ENCODE data around the gene SEPTIN2. TPM values are rescaled to one million over a fixed set of nuclear protein-coding genes. Genes with fewer than 3 reads are reported as not detected.
A peak's percentile ranks its signal among the peaks of the same experiment; 100 is the strongest.
"Not testable (repeated sequence)": the region's sequence is repeated elsewhere in the genome, so short reads cannot be mapped to it uniquely, and the experiment has no call there.

The SEPTIN2 gene
- 100 to 1,000 TPM; 539 to 647 (median 628) TPM for polyA plus RNA-seq (ENCODE audit: insufficient read length in 4 of 4)

GRCh38 chr2:241315879-241316631, at the start of gene SEPTIN2:
TSS of gene SEPTIN2 (plus strand) at chr2:241315925. CDS start at chr2:241324233, 8,308 bp downstream.
- DNase-seq (ENCODE audit: low read depth in 4 of 4, low spot score in 3 of 4) = peak in 2 of 4 donors; percentile 61 to 75

GRCh38 chr2:241267249-241268067, 48.3 kb upstream of the SEPTIN2 start:
- no peak for DNase-seq (ENCODE audit: low read depth in 4 of 4, low spot score in 3 of 4)

DNA sequence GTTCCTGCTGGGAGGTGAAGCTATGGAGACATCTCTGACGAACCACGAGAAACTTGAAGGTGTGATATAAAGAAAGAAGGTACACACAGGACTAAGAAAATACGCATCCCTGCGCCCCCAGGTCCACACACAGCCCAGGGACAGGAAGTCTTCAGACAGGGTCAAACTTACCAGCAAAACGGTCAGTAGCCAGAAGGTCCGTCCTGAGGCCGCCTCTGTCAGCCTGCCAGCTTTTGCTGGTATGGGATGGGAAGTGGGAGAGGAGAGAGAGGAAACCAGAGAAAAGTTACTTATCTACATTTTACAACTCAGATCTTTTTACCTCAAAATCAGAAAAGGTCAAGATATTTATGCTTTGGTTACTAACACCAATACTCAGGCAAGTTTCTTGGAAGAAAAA, 47.4 kb upstream of the SEPTIN2 start:
- DNase-seq (ENCODE audit: low read depth in 4 of 4, low spot score in 3 of 4) = no peak

- no peak for DNase-seq (ENCODE audit: low read depth in 4 of 4, low spot score in 3 of 4)
Observed at GRCh38 chr2:241268716-241269445, 46.8 kb upstream of the SEPTIN2 start.

GRCh38 chr2:241269707-241270520, 45.8 kb upstream of the SEPTIN2 start:
- no peak for DNase-seq (ENCODE audit: low read depth in 4 of 4, low spot score in 3 of 4)

DNA sequence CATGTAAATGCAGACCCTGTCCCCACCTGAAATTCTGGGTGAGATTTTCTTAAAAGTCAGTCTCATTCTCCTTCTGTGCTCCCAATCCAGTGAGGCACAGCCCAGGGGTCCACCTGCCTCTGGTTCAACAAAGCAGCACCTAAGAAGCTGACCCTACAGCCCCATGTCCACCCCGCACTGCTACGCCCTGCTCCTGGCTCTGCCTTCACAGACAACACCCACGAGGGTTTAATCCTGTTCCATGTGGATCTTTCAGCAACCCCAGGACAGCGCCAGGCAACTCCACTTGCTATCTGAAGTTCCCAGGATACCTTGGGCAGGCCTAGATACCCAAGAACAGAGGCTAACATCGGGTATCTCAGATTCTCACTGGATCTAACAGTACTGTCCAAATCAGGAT, 45.2 kb upstream of the SEPTIN2 start:
- DNase-seq (ENCODE audit: low read depth in 4 of 4, low spot score in 3 of 4) = no peak

GRCh38 chr2:241271706-241272302, 43.9 kb upstream of the SEPTIN2 start:
- peak; percentile 32 to 58 (median 50) for DNase-seq (ENCODE audit: low read depth in 4 of 4, low spot score in 3 of 4)

GRCh38 chr2:241272303-241273209, 43.2 kb upstream of the SEPTIN2 start:
- peak in 1 of 4 donors; percentile 28 for DNase-seq (ENCODE audit: low read depth in 4 of 4, low spot score in 3 of 4)

GRCh38 chr2:241273210-241274020, 42.3 kb upstream of the SEPTIN2 start:
- DNase-seq (ENCODE audit: low read depth in 4 of 4, low spot score in 3 of 4) = no peak

DNA sequence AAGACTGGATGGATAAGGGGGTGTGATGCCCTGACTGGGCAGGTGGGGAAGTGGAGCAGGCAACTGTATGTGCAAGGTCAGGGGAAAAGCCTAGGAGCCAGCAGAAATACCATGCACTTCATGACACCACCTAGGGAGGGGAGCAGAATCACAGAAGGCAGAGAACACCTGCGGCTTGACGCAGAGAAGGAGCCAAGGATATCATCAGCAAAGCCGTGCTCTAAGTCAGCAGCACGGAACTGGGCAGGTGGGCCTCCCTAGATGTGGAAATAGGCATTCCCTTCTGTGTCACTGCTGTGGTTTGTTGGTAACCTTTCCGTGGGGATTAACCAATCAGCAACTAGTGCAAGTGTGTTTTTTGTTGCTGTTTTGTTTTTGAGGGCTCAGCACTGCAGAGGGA, 41.6 kb upstream of the SEPTIN2 start:
- no peak for DNase-seq (ENCODE audit: low read depth in 4 of 4, low spot score in 3 of 4)

GRCh38 chr2:241275504-241275903, 40.2 kb upstream of the SEPTIN2 start:
- DNase-seq (ENCODE audit: low read depth in 4 of 4, low spot score in 3 of 4) = no peak

DNA sequence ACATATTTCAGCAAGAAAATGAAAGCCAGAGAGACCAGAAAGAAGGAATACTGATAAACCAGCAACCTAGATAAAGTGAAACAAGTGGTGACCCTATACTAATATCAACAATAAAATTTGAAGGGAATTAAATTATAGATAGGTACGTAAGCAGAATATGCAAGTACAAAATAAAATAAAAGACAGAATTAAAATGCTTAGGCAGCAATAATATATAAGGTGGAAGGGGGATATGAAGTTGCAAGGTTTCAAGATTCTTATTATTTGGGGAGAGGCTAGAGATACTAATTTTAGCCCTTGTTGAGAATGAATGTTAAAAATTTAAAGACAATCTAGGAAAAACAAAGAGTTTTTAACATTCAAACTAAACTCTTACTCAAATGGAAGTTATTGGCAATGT, 39.8 kb upstream of the SEPTIN2 start:
- DNase-seq (ENCODE audit: low read depth in 4 of 4, low spot score in 3 of 4) = no peak

- not testable (repeated sequence) for DNase-seq (ENCODE audit: low read depth in 4 of 4, low spot score in 3 of 4)
Observed at GRCh38 chr2:241278306-241278705, 37.4 kb upstream of the SEPTIN2 start.

DNA sequence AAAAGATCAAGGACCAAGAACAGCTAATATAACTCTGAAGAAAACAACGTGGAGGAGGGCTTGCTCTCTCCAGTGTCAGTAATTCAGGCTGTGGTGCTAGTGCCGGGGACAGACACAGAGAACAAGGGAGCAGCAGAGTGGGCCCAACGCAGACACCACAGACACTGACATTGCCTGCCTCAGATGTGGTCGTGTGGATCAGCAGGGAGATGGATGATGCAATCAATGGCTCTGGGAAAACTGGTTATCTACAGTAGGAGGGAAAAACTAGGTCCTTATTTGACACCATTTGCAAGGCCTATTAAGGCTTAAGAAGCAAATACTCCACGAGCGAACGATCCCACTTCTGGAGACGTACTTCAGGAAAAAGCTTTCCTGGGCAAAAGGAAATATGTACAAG, 36.3 kb upstream of the SEPTIN2 start:
- no peak for DNase-seq (ENCODE audit: low read depth in 4 of 4, low spot score in 3 of 4)

- DNase-seq (ENCODE audit: low read depth in 4 of 4, low spot score in 3 of 4) = no peak
Observed at GRCh38 chr2:241279828-241280227, 35.9 kb upstream of the SEPTIN2 start.

GRCh38 chr2:241280291-241280690, 35.4 kb upstream of the SEPTIN2 start:
- DNase-seq (ENCODE audit: low read depth in 4 of 4, low spot score in 3 of 4) = no peak

- DNase-seq (ENCODE audit: low read depth in 4 of 4, low spot score in 3 of 4) = no peak
Observed at GRCh38 chr2:241282555-241282954, 33.2 kb upstream of the SEPTIN2 start.

DNA sequence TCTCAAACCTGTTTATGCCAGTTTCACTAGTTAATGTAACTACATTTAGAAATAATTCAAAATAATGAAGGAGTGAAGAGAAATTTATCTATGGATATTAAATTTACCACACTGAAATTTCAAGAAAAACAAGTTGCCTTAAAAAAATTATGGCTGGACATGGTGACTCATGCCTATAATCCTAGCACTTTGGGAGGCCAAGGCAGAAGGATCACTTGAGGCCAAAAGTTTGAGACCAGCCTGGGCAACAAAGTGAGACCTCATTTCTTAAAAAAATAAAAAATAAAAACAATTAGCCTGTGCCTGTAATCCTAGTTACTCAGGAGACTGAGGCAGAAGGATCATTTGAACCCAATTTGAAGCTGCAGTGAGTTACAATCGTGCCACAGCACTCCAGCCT, 30.1 kb upstream of the SEPTIN2 start:
- no peak for DNase-seq (ENCODE audit: low read depth in 4 of 4, low spot score in 3 of 4)
